ENCODE results near the gene NUDT14. TPM values are rescaled to one million over a fixed set of nuclear protein-coding genes. Genes with fewer than 3 reads are reported as not detected.

NUDT14 gene
- total and polyA plus RNA-seq, 2 donors from 2014 or later, result 48.6 to 59.1 TPM

DNA sequence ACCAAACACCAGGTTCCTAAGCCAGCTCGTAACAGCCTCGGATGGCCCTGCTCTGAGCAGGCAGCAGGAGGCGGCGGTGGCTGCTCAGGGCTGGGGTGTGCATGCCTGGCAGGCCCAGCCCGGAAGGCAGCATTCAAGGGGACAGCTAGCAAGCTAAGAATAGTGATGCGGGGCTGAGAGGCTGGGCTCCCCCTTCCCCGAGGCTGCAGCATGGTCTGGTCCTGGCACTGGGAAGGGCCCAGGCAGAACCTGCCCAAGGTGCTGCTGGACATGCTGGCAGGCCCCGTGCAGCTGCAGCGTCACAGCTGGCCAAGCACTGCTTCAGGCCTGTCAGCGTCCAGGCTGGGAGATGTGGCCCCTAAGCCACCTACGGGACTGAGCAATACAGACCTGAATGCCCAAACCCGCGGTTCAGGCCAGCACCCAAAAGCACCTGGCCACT lies 26.4 kb upstream of the NUDT14 start:
- no peak overlapping the region for H3K27ac ChIP-seq (ENCODE audit: low read depth in 2 of 2, low read length in 2 of 2)
- no peaks in the 10 kb centered on the region for H3K9me3 ChIP-seq (ENCODE audit: control insufficient read depth in 2 of 3, insufficient read depth in 1 of 3, low read length in 3 of 3)
- peaks cover 0 to 29% (median 6%) of the 10 kb centered on the region in 3 donors for H3K4me1 ChIP-seq (ENCODE audit: control insufficient read depth in 2 of 3, insufficient read depth in 2 of 3, low read depth in 1 of 3, low read length in 3 of 3)
- DNase-seq (no peak), FAIRE-seq (no peak)
- H3K36me3 ChIP-seq (ENCODE audit: control insufficient read depth in 2 of 3, insufficient read depth in 3 of 3, low read length in 3 of 3), result peaks cover 0 to 5% (median 0%) of the 10 kb centered on the region in 3 donors
- H3K4me3 ChIP-seq (ENCODE audit: low read length in 3 of 3), result no peak overlapping the region
- TF ChIP-seq CTCF (IDR thresholded peaks at IDR 0.05; ENCODE audit: borderline replicate concordance, extremely low read depth, insufficient read depth), result no peak
- intact Hi-C loops (cut with DNase I), result no loop called here
- no peaks in the 10 kb centered on the region for H3K27me3 ChIP-seq (ENCODE audit: control insufficient read depth, insufficient read depth, low read length)
- H3K9ac ChIP-seq (ENCODE audit: low read length in 3 of 3), result no peak overlapping the region

GRCh38 chr14:105206873-105207272 lies 25.8 kb upstream of the NUDT14 start:
- H3K4me1 ChIP-seq (ENCODE audit: control insufficient read depth in 2 of 3, insufficient read depth in 2 of 3, low read depth in 1 of 3, low read length in 3 of 3), result peaks cover 0 to 29% (median 6%) of the 10 kb centered on the region in 3 donors
- no peak overlapping the region for H3K9ac ChIP-seq (ENCODE audit: low read length in 3 of 3)
- DNase-seq, result no peak
- H3K27me3 ChIP-seq (ENCODE audit: control insufficient read depth, insufficient read depth, low read length), result no peaks in the 10 kb centered on the region
- TF ChIP-seq CTCF (IDR thresholded peaks at IDR 0.05; ENCODE audit: borderline replicate concordance, extremely low read depth, insufficient read depth), result no peak
- intact Hi-C loops (cut with DNase I), result no loop called here
- peaks cover 0 to 5% (median 0%) of the 10 kb centered on the region in 3 donors for H3K36me3 ChIP-seq (ENCODE audit: control insufficient read depth in 2 of 3, insufficient read depth in 3 of 3, low read length in 3 of 3)
- H3K27ac ChIP-seq (ENCODE audit: low read depth in 2 of 2, low read length in 2 of 2), result no peak overlapping the region
- no peak overlapping the region for H3K4me3 ChIP-seq (ENCODE audit: low read length in 3 of 3)
- FAIRE-seq, result no peak
- no peaks in the 10 kb centered on the region for H3K9me3 ChIP-seq (ENCODE audit: control insufficient read depth in 2 of 3, insufficient read depth in 1 of 3, low read length in 3 of 3)

DNA sequence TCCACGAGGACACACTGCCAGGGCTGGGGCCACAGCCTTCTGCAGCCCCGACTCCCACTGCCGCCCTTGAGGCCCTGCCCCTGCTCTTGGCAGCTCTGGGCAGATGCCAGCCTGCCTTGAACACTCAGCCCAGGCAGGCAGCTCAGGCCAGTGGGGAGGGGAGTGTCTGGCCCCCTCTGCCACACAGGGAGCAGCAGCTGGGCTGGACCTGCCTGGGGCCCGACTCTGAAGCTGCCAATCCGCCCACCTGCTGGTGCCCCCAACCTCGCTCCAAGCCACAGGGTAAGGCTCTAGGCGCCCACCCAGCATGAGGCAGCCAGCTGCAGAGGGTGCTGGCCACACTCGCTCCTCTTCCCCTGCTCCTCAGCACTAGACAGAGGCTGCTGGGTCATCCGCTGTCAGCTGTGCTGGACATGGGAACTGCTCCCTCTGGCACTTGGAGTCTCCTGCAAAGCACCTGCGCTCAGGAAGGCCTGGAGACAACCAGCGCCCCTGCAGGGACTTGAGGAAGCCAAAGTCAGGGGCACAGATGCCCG lies 24.6 kb upstream of the NUDT14 start:
- Histone ChIP-seq H3K36me3 (ENCODE audit: control insufficient read depth in 2 of 3, insufficient read depth in 3 of 3, low read length in 3 of 3) (peaks cover 0 to 5% (median 0%) of the 10 kb centered on the region in 3 donors), H3K4me3 (ENCODE audit: low read length in 3 of 3) (no peak overlapping the region), H3K4me1 (ENCODE audit: control insufficient read depth in 2 of 3, insufficient read depth in 2 of 3, low read depth in 1 of 3, low read length in 3 of 3) (peaks cover 0 to 29% (median 6%) of the 10 kb centered on the region in 3 donors), H3K27ac (ENCODE audit: low read depth in 2 of 2, low read length in 2 of 2) (peak overlapping the region; percentile 11 to 65), H3K9ac (ENCODE audit: low read length in 3 of 3) (no peak overlapping the region), H3K27me3 (ENCODE audit: control insufficient read depth, insufficient read depth, low read length) (no peaks in the 10 kb centered on the region), H3K9me3 (ENCODE audit: control insufficient read depth in 2 of 3, insufficient read depth in 1 of 3, low read length in 3 of 3) (no peaks in the 10 kb centered on the region)
- FAIRE-seq (no peak), DNase-seq (no peak)
- TF ChIP-seq CTCF (IDR thresholded peaks at IDR 0.05; ENCODE audit: borderline replicate concordance, extremely low read depth, insufficient read depth), result no peak
- intact Hi-C loops (cut with DNase I), result no loop called here

All from kidney (tissue), 14 donors.